ENCODE results near the gene AMOT.
"Not testable (repeated sequence)": the region's sequence is repeated elsewhere in the genome, so short reads cannot be mapped to it uniquely, and the experiment has no call there.

AMOT gene

GRCh38 chrX:112840382-112841113 lies at the start of gene AMOT:
TSS of gene AMOT (minus strand) at chrX:112840831. CDS start at chrX:112823126, 17,705 bp downstream.
- peak; percentile 81 for DNase-seq (ENCODE audit: low spot score)

GRCh38 chrX:112889400-112889799 lies 48.8 kb upstream of the AMOT start:
- no peak for DNase-seq (ENCODE audit: low spot score)

GRCh38 chrX:112888916-112889315 lies 48.3 kb upstream of the AMOT start:
- DNase-seq (ENCODE audit: low spot score): no peak

DNA sequence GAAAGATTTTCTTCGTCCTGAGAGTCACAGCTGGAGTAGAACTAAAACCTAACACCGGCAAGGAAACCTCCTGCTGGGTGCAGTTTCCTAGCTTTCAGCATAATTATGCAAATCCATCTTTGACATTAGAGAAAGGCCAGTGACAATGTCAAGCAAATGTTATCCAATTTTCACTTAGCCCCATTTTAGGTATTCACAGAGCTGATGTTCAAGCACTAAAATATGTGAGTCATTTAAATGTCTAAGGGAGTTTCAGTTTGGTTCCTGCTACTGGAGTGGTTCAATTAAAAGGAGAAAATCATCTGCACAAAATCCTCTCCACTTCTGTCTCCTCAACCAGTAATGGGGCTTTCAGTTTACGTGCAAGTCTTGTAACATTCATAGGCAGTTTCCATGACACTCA lies 37.1 kb upstream of the AMOT start:
- no peak for DNase-seq (ENCODE audit: low spot score)

DNA sequence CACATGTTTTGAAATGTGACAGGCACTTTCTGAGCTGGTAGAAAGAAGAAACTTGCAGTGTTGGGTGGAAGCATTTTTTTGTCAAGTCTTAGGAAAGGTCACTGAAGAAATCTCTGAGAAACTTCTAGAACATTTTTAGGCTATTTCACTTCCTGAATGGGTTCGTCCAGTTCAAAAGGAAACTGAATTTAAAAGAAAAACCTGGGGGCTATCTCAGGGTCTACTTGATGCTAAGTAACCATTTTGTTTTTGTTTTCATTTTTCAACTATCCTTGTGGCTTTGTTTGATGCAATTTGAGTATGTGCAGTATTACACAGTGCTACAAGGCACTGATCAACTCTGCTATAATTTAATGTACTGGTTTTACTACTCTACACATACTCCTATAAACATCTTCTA lies 34.0 kb upstream of the AMOT start:
- DNase-seq (ENCODE audit: low spot score): peak; percentile 6

DNA sequence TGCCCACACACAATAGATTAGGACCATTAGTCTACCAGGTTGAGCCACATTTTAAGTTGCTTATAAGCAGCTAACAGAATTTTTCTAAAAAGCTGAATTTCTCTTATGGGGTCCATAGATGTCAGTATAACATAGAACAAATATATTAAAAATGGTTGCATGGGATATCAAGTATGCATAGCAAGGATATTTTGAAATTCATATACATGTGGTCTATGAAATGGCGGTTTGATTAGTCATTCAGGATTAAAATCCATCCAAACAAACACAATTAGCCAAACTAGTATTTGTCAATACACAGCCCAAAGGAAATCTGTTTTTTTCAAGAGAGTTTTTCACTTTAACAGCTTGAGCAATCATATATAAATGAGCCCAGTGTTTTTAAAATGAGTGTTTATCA lies 33.5 kb upstream of the AMOT start:
- no peak for DNase-seq (ENCODE audit: low spot score)

- no peak for DNase-seq (ENCODE audit: low spot score)
These were observed 28.0 kb upstream of the AMOT start for GRCh38 chrX:112868586-112868985.

DNA sequence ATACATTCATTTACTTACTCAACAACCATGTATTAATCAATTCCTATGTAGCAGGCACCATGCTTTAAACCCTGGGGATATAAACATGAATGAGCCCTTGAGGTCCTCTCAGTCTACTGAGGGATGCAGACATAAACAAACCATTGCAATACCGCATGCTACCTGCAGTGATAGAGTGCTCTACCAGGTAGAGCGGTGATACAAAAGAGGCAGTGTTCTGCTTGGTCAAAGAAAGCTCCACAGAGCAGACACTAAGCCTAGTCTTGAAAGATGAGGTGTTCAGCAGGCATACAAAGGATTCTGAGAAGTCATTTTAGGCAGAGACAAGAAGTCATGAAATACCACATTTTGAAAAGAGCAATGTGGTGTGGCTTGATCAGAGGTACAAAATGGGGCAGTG lies 26.9 kb upstream of the AMOT start:
- no peak for DNase-seq (ENCODE audit: low spot score)

DNA sequence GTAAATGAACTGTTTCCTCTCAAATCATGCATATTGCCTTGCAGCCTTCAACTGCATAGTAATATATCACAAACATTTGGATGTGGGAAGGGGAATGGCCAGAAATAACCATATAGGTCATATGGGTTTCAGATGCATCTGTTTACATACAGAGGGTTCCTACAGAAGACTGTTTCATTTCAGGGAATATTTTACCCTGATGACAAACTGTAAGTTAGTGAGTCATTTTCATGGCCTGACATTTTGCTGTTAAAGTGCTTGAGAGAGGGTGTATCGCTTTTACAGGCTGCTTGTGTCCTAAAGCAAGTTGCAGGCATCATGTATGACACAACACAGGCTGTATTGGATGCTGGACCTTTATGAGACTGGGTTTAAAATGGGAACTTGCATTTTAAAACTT lies 25.5 kb upstream of the AMOT start:
- DNase-seq (ENCODE audit: low spot score): no peak

DNA sequence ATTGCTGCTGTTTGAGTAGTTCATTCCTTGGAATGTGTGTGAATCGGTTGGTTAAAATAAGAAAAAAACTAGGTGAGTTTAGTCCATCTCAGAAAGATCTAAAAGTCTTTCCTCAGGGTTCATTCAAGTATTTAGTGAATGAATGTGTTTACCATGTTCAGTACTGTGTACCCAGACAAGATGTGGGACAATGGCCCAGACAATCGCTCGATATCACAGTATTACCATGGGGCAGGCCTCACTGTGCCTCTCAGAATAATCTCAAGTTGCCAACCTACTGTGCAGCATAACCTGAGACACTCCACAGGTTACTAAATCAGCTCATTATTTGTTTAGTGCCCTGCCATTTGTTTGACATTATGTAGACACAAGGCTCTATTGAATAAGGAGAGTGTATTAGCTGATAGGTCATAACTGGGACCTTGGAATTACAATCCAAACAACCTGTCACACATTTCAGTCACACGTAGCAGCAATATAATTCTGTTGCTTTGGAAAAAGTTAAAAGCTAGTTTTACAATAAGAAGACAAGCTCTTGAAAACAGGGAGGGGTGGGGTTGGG lies 24.9 kb upstream of the AMOT start:
- no peak for DNase-seq (ENCODE audit: low spot score)

DNA sequence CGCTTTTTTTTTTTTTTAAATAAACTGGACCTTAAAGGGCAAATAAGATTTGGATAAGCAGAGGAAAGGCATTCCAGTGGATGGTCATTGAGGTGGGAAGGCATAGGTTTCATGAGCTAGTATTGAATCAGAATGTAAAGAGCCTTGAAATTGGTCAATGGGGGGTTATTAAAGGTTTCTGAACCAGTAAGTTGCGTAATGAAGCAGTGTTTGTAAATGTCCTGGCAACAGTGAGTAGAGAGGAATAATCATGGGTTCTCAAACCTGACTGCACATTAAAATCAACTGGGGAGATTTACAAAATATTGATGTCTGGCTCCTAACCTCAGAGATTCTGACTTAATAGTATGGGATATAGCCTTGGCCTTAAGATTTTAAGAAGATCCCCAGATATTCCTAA lies 23.2 kb upstream of the AMOT start:
- DNase-seq (ENCODE audit: low spot score): no peak

DNA sequence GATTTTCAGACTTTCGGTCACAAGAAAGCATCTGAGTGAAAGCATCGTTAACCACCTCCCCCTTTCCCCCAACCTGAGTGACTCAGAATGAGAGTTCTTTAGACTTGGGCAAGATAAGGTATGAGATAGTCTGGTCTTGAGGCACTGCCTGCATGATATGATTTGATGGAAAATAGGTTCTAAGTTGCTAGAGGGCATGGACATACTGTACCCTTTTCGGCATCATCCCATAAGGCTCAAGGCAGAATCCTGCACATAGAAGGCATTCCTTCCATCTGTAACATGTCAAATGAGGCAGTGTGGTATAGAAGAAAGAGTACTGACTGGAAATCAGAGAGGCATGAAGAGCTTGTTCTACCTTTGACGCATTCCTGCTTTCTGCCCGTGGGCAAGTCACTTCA lies 16.8 kb upstream of the AMOT start:
- DNase-seq (ENCODE audit: low spot score): no peak

- DNase-seq (ENCODE audit: low spot score): not testable (repeated sequence)
These were observed 14.3 kb upstream of the AMOT start for GRCh38 chrX:112854901-112855300.

DNA sequence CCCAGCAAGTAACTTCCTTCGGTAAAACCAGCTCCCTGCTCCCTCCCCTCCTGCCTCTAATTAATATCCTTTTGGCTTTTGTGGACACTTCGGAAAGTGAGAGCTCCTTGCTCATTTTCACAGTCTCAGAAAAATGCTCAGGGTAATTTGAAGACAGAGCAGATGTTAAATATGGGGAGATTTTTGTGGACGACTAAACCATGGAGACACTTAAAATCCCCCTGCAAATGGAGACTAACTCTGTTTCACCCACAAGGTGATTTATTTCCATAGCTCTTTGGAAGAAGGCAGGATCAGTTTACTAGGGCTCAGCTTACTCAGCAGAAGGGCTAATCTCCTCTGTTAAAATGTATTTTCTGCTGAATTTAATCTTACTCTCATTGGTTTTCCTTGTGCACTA lies 12.2 kb upstream of the AMOT start:
- DNase-seq (ENCODE audit: low spot score): no peak

DNA sequence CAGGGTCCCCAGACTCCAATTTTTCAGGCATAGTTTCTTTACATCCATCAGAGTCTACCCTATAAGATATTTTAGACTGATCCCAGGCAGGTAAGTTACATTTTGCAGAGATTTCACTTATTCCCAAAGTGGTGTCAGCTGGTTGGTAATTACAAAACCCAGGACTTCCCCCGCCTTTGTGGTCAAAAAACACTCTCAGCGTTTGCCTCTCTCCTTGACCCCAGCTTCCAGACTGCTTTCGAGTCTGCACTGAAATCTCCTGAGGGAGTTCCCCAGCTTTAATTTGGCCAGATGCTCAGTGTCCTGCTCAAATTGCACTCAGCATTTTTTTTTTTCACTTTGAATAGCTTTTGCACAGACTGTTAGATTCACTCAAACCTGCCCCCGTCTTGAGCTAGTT lies 11.2 kb upstream of the AMOT start:
- DNase-seq (ENCODE audit: low spot score): no peak

GRCh38 chrX:112851161-112851779 lies 10.6 kb upstream of the AMOT start:
- no peak for DNase-seq (ENCODE audit: low spot score)

- DNase-seq (ENCODE audit: low spot score): no peak
These were observed 8.4 kb upstream of the AMOT start for GRCh38 chrX:112849016-112849415.

GRCh38 chrX:112846782-112847181 lies 6.2 kb upstream of the AMOT start:
- DNase-seq (ENCODE audit: low spot score): no peak

GRCh38 chrX:112846187-112846586 lies 5.6 kb upstream of the AMOT start:
- no peak for DNase-seq (ENCODE audit: low spot score)

DNA sequence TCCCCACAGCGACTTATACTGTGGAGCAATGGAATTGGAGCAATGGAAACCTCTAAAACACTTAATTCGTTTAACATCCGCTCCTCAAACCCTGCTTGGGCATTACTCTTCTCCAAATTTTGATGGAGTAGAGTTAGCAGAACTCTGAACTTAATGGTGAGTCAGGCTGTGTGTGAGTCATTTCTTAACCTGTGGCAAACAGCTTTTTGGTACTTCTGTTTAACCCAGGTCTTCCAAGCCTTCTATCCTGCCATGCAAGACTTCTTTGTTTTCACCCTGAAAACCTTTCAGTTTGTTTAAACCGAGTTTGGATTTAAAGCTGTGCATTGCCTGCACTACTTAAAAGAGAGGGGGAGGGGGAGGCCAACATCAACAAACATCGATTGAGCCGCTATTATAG lies 3.6 kb upstream of the AMOT start:
- DNase-seq (ENCODE audit: low spot score): no peak

DNA sequence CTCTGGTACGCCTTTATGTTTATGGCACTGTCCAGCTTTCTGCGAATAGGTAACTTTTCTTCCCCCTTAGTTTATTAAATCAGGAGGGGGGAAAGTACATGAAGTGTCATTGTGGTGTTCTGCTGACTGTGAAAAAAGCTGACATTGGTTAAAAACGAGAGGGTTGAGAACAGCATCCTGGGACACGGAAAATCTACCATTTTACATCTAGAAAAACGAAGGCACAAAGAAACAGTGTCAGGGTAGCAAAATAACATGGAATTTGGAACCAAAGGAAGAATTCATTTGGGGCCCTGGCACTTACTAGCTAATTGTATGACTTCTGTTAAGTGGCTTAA lies 1.2 kb upstream of the AMOT start:
- DNase-seq (ENCODE audit: low spot score): no peak

DNA sequence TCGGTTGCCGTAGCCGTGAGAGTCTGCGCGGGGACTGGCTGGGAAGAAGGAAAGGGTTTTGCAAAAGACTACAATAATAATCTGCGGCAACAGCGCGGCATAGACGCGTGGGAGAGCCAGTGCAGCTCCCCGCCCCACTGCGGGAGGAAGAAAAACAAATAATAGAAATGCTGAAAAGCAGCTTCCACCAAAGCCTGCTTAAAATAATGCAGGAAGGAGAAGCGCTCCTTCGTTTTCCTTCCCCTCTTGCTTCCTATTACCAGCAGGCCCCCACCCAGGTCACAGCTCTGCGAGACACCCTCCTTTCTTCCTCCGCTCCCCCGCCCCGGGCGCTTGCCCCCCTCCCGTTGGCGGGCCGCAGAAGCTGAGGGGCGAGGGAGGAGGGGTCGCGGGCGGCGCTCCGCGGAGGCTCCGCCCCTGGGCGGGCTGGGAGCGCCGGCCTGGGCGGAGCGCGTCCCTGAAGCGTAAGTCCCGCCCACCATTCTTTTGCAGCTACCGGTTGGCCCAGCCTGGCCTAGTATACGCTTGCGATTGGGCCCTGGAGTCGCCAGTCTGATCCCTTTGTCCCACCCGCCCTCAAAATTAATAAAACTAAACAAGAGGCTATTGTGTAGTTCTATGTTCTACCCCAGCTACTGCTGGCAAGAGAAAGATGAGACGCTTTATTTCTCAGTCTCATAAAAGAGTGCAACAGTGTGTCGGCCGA lies 636 bp upstream of the AMOT start:
- peak; percentile 95 for DNase-seq (ENCODE audit: low spot score)

GRCh38 chrX:112839856-112840255 lies 775 bp downstream of the AMOT start:
- no peak for DNase-seq (ENCODE audit: low spot score)

All from pons (tissue), 1 donor.